Panc1 (cell line): ENCODE measurements around the gene ST8SIA1.

Experiments used
- TF ChIP-seq, protein P1 (sequence below): fragments of 450-650 bp; IDR thresholded peaks from 2 replicates; pipeline ENCODE4 v1.5.1; 2017; ENCODE audit warnings: mild to moderate bottlenecking
- TF ChIP-seq, protein P2 (sequence below), 2 experiments: IDR thresholded peaks; 2 replicates each; pipeline ENCODE4 v1.6.1; 2011 to 2012; ENCODE audit warnings: low read depth in 2 of 2, control low read depth in 1 of 2, low read length in 1 of 2, mild to moderate bottlenecking in 1 of 2, moderate library complexity in 1 of 2; ENCODE audit not compliant: insufficient read depth in 1 of 2

DNA sequence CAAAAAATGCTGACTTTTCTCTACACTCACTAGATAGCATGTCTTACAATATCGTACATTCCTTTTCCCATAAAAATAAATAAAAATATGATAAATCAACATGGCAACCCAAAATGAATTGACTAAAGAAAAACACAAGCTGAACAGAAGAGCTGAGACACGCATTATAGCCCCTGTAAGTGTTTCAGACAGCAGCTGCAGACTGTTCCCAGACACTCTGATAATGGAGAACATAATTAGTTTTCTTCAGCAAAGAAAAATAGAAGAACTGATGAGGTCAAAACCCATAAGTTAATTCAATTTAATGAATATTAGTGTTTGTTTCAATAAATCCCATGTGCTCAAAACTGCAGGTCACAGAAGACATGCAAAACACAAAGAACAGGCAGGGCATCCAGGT is 23.8 kb downstream of the ST8SIA1 start:
- TF ChIP-seq, protein P1, sequence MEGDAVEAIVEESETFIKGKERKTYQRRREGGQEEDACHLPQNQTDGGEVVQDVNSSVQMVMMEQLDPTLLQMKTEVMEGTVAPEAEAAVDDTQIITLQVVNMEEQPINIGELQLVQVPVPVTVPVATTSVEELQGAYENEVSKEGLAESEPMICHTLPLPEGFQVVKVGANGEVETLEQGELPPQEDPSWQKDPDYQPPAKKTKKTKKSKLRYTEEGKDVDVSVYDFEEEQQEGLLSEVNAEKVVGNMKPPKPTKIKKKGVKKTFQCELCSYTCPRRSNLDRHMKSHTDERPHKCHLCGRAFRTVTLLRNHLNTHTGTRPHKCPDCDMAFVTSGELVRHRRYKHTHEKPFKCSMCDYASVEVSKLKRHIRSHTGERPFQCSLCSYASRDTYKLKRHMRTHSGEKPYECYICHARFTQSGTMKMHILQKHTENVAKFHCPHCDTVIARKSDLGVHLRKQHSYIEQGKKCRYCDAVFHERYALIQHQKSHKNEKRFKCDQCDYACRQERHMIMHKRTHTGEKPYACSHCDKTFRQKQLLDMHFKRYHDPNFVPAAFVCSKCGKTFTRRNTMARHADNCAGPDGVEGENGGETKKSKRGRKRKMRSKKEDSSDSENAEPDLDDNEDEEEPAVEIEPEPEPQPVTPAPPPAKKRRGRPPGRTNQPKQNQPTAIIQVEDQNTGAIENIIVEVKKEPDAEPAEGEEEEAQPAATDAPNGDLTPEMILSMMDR = no peak
- TF ChIP-seq, protein P2, sequence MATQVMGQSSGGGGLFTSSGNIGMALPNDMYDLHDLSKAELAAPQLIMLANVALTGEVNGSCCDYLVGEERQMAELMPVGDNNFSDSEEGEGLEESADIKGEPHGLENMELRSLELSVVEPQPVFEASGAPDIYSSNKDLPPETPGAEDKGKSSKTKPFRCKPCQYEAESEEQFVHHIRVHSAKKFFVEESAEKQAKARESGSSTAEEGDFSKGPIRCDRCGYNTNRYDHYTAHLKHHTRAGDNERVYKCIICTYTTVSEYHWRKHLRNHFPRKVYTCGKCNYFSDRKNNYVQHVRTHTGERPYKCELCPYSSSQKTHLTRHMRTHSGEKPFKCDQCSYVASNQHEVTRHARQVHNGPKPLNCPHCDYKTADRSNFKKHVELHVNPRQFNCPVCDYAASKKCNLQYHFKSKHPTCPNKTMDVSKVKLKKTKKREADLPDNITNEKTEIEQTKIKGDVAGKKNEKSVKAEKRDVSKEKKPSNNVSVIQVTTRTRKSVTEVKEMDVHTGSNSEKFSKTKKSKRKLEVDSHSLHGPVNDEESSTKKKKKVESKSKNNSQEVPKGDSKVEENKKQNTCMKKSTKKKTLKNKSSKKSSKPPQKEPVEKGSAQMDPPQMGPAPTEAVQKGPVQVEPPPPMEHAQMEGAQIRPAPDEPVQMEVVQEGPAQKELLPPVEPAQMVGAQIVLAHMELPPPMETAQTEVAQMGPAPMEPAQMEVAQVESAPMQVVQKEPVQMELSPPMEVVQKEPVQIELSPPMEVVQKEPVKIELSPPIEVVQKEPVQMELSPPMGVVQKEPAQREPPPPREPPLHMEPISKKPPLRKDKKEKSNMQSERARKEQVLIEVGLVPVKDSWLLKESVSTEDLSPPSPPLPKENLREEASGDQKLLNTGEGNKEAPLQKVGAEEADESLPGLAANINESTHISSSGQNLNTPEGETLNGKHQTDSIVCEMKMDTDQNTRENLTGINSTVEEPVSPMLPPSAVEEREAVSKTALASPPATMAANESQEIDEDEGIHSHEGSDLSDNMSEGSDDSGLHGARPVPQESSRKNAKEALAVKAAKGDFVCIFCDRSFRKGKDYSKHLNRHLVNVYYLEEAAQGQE (IDR thresholded peaks at IDR 0.05; ENCODE audit: insufficient read depth in 1 of 2, low read depth in 2 of 2, low read length in 1 of 2) = no peak
